B cell (primary cell): Measurements from ENCODE around the gene RANBP9. TPM values are rescaled to one million over a fixed set of nuclear protein-coding genes. Genes with fewer than 3 reads are reported as not detected.

Experiments
- ATAC-seq: fragments of 200-7000 bp; cut with Tn5 transposase; one replicate; pipeline ENCODE4 v1.10.0; 2021; ENCODE audit warnings: low read depth, mild to moderate bottlenecking, moderate number of reproducible peaks, moderate library complexity
- CTCF ChIA-PET: fragments of 350-600 bp; sonication (Branson Sonifier 250); formaldehyde crosslinking; loops from one replicate; lab custom pipeline; 2021; ENCODE audit warnings: antibody characterized with exemption, inconsistent platforms; lab: Charles Lee
- POLR2A ChIA-PET: fragments of 350-600 bp; sonication (Branson Sonifier 250); formaldehyde crosslinking; loops from one replicate; lab custom pipeline; 2021; ENCODE audit warnings: antibody characterized with exemption; lab: Charles Lee
- DNase-seq: peaks from one replicate; pipeline ENCODE4 v3.0.0; 2013
- H2AFZ ChIP-seq: 2 replicates; pipeline ENCODE4 v1.6.1; 2012; ENCODE audit warnings: mild to moderate bottlenecking, low read depth, low read length; ENCODE audit not compliant: insufficient read depth, poor library complexity, severe bottlenecking
- H3K27ac ChIP-seq, 2 donors: 1 replicate in 1 of 2; 2 replicates in 1 of 2; pipeline ENCODE4 v1.5.1; 2012 to 2013; ENCODE audit warnings: low read length in 2 of 2, mild to moderate bottlenecking in 2 of 2, moderate library complexity in 1 of 2
- H3K27me3 ChIP-seq, 4 experiments: fragments of 200-600 bp in 1 of 4; sonication (generic) in 1 of 4; replicated peaks in 1 of 4; 1 replicate in 2 of 4; 2 replicates in 2 of 4; pipeline versions ENCODE4 v1.6.1 to v1.7.0; 2013 to 2016; ENCODE audit warnings: low read length in 3 of 4, mild to moderate bottlenecking in 2 of 4, mixed read lengths in 1 of 4, moderate library complexity in 1 of 4; ENCODE audit not compliant: insufficient read depth in 4 of 4, control insufficient read depth in 3 of 4; ENCODE audit errors: control extremely low read depth in 1 of 4
- H3K36me3 ChIP-seq, 2 experiments: replicated peaks in 1 of 2; 1 replicate in 1 of 2; 2 replicates in 1 of 2; pipeline versions ENCODE4 v1.6.1 to v1.7.1; 2013; ENCODE audit warnings: low read length in 1 of 2; ENCODE audit not compliant: insufficient read depth in 2 of 2, control insufficient read depth in 1 of 2; ENCODE audit errors: control extremely low read depth in 1 of 2, extremely low read depth in 1 of 2
- H3K4me1 ChIP-seq, 2 donors: fragments of 200-600 bp in 1 of 2; sonication (generic) in 1 of 2; 1 replicate in 1 of 2; 2 replicates in 1 of 2; pipeline versions ENCODE4 v1.5.1 to v1.6.1; 2013 to 2017; ENCODE audit warnings: low read length in 2 of 2; ENCODE audit not compliant: control insufficient read depth in 2 of 2, insufficient read depth in 2 of 2
- H3K4me2 ChIP-seq: replicated peaks from 2 replicates; pipeline ENCODE3; 2012; ENCODE audit warnings: mild to moderate bottlenecking, low read depth, low read length; ENCODE audit not compliant: poor library complexity, severe bottlenecking
- H3K4me3 ChIP-seq, 5 experiments: fragments of 200-600 bp in 1 of 5; sonication (generic) in 1 of 5; 1 replicate in 3 of 5; 2 replicates in 2 of 5; pipeline versions ENCODE4 v1.5.1 to v1.7.0; 2011 to 2016; ENCODE audit warnings: low read length in 4 of 5, mild to moderate bottlenecking in 4 of 5, low read depth in 2 of 5, control low read depth in 1 of 5, moderate library complexity in 1 of 5; ENCODE audit not compliant: insufficient read depth in 1 of 5; ENCODE audit errors: control extremely low read depth in 1 of 5, extremely low read depth in 1 of 5
- H3K79me2 ChIP-seq: fragments of 200-600 bp; sonication (generic); one replicate; pipeline ENCODE4 v1.6.0; 2016; ENCODE audit warnings: low read length; ENCODE audit not compliant: control insufficient read depth, insufficient read depth
- H3K9ac ChIP-seq: fragments of 200-600 bp; sonication (generic); 2 replicates; pipeline ENCODE4 v1.6.1; 2017; ENCODE audit warnings: mild to moderate bottlenecking, low read length, moderate library complexity
- H3K9me3 ChIP-seq, 3 donors: one replicate each; pipeline versions ENCODE4 v1.6.1 to v1.7.1; 2013; ENCODE audit warnings: low read length in 2 of 3; ENCODE audit not compliant: control insufficient read depth in 2 of 3, insufficient read depth in 1 of 3; ENCODE audit errors: control extremely low read depth in 1 of 3
- H4K20me1 ChIP-seq: 2 replicates; pipeline ENCODE4 v1.6.0; 2012; ENCODE audit warnings: mild to moderate bottlenecking, low read length; ENCODE audit not compliant: insufficient read depth, control insufficient read depth, poor library complexity, severe bottlenecking
- H3K27ac Mint-ChIP-seq: one replicate; pipeline ENCODE4 v1.8.0; 2021; ENCODE audit warnings: mixed read lengths
- H3K27me3 Mint-ChIP-seq: one replicate; pipeline ENCODE4 v1.8.0; 2021; ENCODE audit warnings: mixed read lengths
- H3K4me1 Mint-ChIP-seq: one replicate; pipeline ENCODE4 v1.8.0; 2021; ENCODE audit warnings: mixed read lengths
- H3K4me3 Mint-ChIP-seq: one replicate; pipeline ENCODE4 v1.8.0; 2021; ENCODE audit warnings: mixed read lengths
- H3K9me3 Mint-ChIP-seq: one replicate; pipeline ENCODE4 v1.8.0; 2022; ENCODE audit warnings: mixed read lengths; ENCODE audit not compliant: insufficient read depth
- EZH2 ChIP-seq: IDR thresholded peaks from 2 replicates; pipeline ENCODE4 v1.6.1; 2012; ENCODE audit warnings: borderline replicate concordance, low read depth, mild to moderate bottlenecking, moderate library complexity, low read length; ENCODE audit not compliant: insufficient read depth, poor library complexity, severe bottlenecking
- WGBS: methylation state at CpG from one replicate; pipeline ENCODE4 v1.1.5; 2013; ENCODE audit warnings: missing lambda C conversion rate; ENCODE audit not compliant: insufficient coverage; 5-methylcytosine and 5-hydroxymethylcytosine counted together
- intact Hi-C: fragments of 100-400 bp; cut with micrococcal nuclease; formaldehyde crosslinking; loops from one replicate; pipeline ENCODE4 v1.10.0; 2022
- polyA plus RNA-seq: library from polyadenylated mRNA; depleted of rRNA; stranded (reverse); fragments of >200 nt; gene quantifications from 2 replicates; pipeline ENCODE4 v1.2.3, GENCODE V29; 2012
- total RNA-seq, 2 donors: library from RNA; stranded (reverse); fragments of 120-200 nt in 1 of 2; gene quantifications; 1 replicate in 1 of 2; 2 replicates in 1 of 2; pipeline versions ENCODE4 v1.2.3 to v1.2.4, GENCODE V29; 2013 to 2022
- TF ChIP-seq, protein P1 (sequence below): fragments of 200-600 bp; IDR thresholded peaks from one replicate; pipeline ENCODE4 v1.8.0; 2022; ENCODE audit warnings: antibody characterized with exemption, mild to moderate bottlenecking

RANBP9 gene
- total and polyA plus RNA-seq, 2 donors (not counting 1 experiment from before 2014, with no cell fraction given), result 20.0 to 34.1 TPM

DNA sequence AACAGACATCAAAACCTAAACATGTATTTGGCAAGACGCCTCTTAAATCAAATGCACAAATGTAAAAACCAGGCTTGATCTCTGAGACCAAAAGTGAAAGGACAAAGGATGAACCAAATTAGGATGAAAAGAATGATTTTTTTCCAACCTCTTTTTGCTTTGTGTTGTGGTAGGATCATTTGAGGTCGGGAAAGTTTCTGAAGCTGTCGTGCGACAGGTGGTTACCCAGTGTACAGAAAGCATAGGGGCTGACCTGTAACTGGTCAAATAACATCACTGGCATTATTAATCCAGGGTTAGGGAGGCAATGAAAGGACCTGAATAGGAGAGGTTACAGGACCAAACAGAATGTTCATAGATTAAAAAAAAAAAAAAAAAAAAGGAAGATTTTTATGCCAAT lies 114.6 kb downstream of the RANBP9 start:
- intact Hi-C loops, result no loop called here
- WGBS, result 96% methylated on average over 3 of the region's 4 CpGs
- no peak for TF ChIP-seq EZH2
- TF ChIP-seq, protein P1, sequence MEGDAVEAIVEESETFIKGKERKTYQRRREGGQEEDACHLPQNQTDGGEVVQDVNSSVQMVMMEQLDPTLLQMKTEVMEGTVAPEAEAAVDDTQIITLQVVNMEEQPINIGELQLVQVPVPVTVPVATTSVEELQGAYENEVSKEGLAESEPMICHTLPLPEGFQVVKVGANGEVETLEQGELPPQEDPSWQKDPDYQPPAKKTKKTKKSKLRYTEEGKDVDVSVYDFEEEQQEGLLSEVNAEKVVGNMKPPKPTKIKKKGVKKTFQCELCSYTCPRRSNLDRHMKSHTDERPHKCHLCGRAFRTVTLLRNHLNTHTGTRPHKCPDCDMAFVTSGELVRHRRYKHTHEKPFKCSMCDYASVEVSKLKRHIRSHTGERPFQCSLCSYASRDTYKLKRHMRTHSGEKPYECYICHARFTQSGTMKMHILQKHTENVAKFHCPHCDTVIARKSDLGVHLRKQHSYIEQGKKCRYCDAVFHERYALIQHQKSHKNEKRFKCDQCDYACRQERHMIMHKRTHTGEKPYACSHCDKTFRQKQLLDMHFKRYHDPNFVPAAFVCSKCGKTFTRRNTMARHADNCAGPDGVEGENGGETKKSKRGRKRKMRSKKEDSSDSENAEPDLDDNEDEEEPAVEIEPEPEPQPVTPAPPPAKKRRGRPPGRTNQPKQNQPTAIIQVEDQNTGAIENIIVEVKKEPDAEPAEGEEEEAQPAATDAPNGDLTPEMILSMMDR, result no peak

DNA sequence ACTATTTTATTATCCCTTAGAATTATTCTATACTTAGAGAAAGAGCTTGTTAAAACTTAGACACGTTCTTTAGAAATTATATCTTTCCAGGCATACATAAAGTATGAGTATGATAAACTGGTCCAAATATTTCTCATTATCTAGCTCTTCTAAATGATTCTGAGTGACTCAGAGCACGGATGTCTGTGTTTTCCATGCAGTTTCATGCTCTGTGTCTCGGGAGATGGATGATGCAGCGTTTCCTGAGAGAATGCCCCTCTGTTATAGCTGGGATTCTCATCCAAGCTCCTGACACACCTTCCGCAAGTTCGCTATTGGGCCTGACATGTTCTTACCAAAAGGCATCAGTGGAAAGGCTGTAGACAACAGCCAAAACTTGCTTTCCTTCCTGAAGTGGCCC lies 117.9 kb downstream of the RANBP9 start:
- Histone ChIP-seq H3K4me3 (no peak overlapping the region), H3K4me1 (no peaks in the 10 kb centered on the region), H4K20me1 (no peaks in the 10 kb centered on the region), H3K36me3 (peaks cover 13 to 41% of the 10 kb centered on the region in 2 experiments), H3K27ac (no peak overlapping the region), H3K27me3 (no peaks in the 10 kb centered on the region), H3K9ac (no peak overlapping the region), H3K9me3 (no peaks in the 10 kb centered on the region), H2AFZ (no peak overlapping the region), H3K79me2 (peaks cover 8% of the 10 kb centered on the region), H3K4me2 (no peak overlapping the region)
- ATAC-seq (no peak), DNase-seq (no peak)
- Mint-ChIP-seq H3K4me1 (no peaks in the 10 kb centered on the region), H3K27ac (no peak overlapping the region), H3K9me3 (no peaks in the 10 kb centered on the region), H3K27me3 (no peaks in the 10 kb centered on the region), H3K4me3 (no peak overlapping the region)
- 95% methylated on average over 5 of the region's 6 CpGs for WGBS
- TF ChIP-seq, protein P1, result no peak
- no peak for TF ChIP-seq EZH2
- intact Hi-C loops, result no loop called here
- ChIA-PET POLR2A (no interaction called here), CTCF (interaction anchor here (0.5 to 2.3 kb wide), 2 partner anchors 18 to 196 kb away, joined by 4 to 13 read pairs; partner anchors contain the start of gene SIRT5)

More for the DNA sequence above, 114.6 kb downstream of the RANBP9 start:
- ChIA-PET CTCF (no interaction called here), POLR2A (no interaction called here)
- no peak for ATAC-seq
- H3K27me3 ChIP-seq, result no peaks in the 10 kb centered on the region
- no peak overlapping the region for H3K27ac ChIP-seq
- no peaks in the 10 kb centered on the region for H3K27me3 Mint-ChIP-seq
- DNase-seq, result no peak
- H3K4me1 ChIP-seq, result no peaks in the 10 kb centered on the region
- no peaks in the 10 kb centered on the region for H4K20me1 ChIP-seq
- H3K4me3 ChIP-seq, result no peak overlapping the region
- no peaks in the 10 kb centered on the region for H3K9me3 Mint-ChIP-seq
- no peak overlapping the region for H2AFZ ChIP-seq
- H3K79me2 ChIP-seq, result no peaks in the 10 kb centered on the region
- H3K4me1 Mint-ChIP-seq, result no peaks in the 10 kb centered on the region
- H3K4me2 ChIP-seq, result no peak overlapping the region
- H3K36me3 ChIP-seq, result peaks cover 11 to 47% of the 10 kb centered on the region in 2 experiments
- H3K9me3 ChIP-seq, result no peaks in the 10 kb centered on the region
- H3K9ac ChIP-seq, result no peak overlapping the region
- no peak overlapping the region for H3K27ac Mint-ChIP-seq
- H3K4me3 Mint-ChIP-seq, result no peak overlapping the region
